Progenitor cell of endocrine pancreas (in vitro differentiated cells): ENCODE measurements around the gene AKR1C3. TPM values are rescaled to one million over a fixed set of nuclear protein-coding genes. Genes with fewer than 3 reads are reported as not detected.
"Not testable (repeated sequence)": the region's sequence is repeated elsewhere in the genome, so short reads cannot be mapped to it uniquely, and the experiment has no call there.

Source experiments
- DNase-seq: peaks from one replicate; pipeline ENCODE4 v3.0.0; 2021; ENCODE audit warnings: low spot score; ENCODE audit not compliant: unreplicated experiment
- H3K27ac Mint-ChIP-seq: 2 replicates; pipeline ENCODE4 v1.8.0; 2021; ENCODE audit warnings: mild to moderate bottlenecking, moderate library complexity, mixed read lengths
- H3K27me3 Mint-ChIP-seq: 2 replicates; pipeline ENCODE4 v1.8.0; 2021; ENCODE audit warnings: mixed read lengths
- H3K36me3 Mint-ChIP-seq: 2 replicates; pipeline ENCODE4 v1.8.0; 2022; ENCODE audit warnings: mixed read lengths; ENCODE audit not compliant: insufficient read depth
- H3K4me1 Mint-ChIP-seq: 2 replicates; pipeline ENCODE4 v1.8.0; 2021; ENCODE audit warnings: low read depth, mixed read lengths
- H3K4me3 Mint-ChIP-seq: 2 replicates; pipeline ENCODE4 v1.8.0; 2021; ENCODE audit warnings: low read depth, mild to moderate bottlenecking, moderate library complexity, mixed read lengths
- H3K9me3 Mint-ChIP-seq: 2 replicates; pipeline ENCODE4 v1.8.0; 2021; ENCODE audit warnings: low read depth, mixed read lengths
- CTCF ChIP-seq: fragments of 200-600 bp; sonication (generic); IDR thresholded peaks from one replicate; pipeline ENCODE4 v1.5.0; 2021; ENCODE audit warnings: antibody characterized with exemption, mild to moderate bottlenecking; ENCODE audit not compliant: unreplicated experiment
- total RNA-seq: library from RNA; stranded (reverse); gene quantifications from 2 replicates; pipeline ENCODE4 v1.2.1, GENCODE V29; 2021

AKR1C3 gene
- total RNA-seq, 1 donor from 2014 or later: 4.6 TPM

- no peak for DNase-seq
- no peak for TF ChIP-seq CTCF
Measured at GRCh38 chr10:5105626-5106025, 11.4 kb downstream of the AKR1C3 start.

DNA sequence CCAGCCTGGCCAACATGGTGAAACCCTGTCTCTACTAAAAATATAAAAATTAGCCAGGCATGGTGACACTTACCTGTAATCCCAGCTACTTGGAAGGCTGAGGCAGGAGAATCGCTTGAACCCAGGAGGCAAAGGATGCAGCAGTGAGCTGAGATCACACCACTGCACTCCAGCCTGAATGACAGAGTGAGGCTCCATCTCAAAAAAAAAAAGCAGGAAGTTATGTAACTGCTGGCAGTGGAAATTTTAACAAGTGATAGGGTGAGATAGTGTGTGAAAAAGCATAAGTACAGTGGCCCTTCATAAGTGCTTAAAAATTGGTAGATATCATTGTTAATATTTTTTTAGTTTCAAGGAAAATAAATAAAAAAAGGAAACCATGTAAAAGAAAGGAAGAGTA, 12.3 kb downstream of the AKR1C3 start:
- H3K4me1 Mint-ChIP-seq: no peaks in the 10 kb centered on the region
- no peak for TF ChIP-seq CTCF
- no peak for DNase-seq
- no peak overlapping the region for H3K27ac Mint-ChIP-seq
- peaks cover 7% of the 10 kb centered on the region for H3K9me3 Mint-ChIP-seq
- no peaks in the 10 kb centered on the region for H3K27me3 Mint-ChIP-seq
- no peaks in the 10 kb centered on the region for H3K36me3 Mint-ChIP-seq
- no peak overlapping the region for H3K4me3 Mint-ChIP-seq

More at GRCh38 chr10:5105626-5106025, 11.4 kb downstream of the AKR1C3 start:
- Mint-ChIP-seq H3K9me3 (peaks cover 5% of the 10 kb centered on the region), H3K4me1 (no peaks in the 10 kb centered on the region), H3K27ac (no peak overlapping the region), H3K36me3 (no peaks in the 10 kb centered on the region), H3K27me3 (no peaks in the 10 kb centered on the region), H3K4me3 (no peak overlapping the region)

DNA sequence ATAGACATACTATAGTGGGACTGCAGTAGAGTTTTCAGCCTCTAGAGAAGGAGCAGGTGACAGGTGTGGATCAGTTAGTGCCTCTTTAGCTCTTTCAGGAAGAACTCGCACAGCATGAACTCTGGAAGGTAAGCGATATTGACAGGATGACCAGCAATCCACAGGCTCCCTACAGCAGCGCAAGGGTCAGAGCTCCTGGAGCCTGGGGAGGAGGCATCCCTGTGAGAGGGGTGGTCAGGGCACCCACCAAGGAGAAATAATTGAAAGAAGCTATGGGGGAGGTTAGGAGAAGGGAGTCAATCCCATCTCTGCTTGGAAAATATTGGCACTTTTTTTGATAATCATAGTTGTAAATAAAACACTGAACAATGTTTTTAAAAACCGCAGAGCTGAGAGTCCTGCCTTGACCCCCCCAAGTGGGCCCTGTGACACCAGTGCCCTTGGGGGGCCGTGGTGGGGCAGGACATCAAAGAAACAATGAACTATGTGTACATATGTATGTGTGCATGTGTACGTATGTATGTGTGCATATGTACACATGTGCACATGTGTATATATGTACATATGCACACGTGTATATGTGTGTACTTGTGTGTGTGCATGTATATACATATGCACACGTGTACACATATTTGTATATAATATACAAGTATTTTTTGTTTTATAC, 13.8 kb downstream of the AKR1C3 start:
- no peak for TF ChIP-seq CTCF
- no peak overlapping the region for H3K4me3 Mint-ChIP-seq
- DNase-seq: no peak
- no peaks in the 10 kb centered on the region for H3K4me1 Mint-ChIP-seq
- no peaks in the 10 kb centered on the region for H3K36me3 Mint-ChIP-seq
- H3K9me3 Mint-ChIP-seq: peaks cover 7% of the 10 kb centered on the region
- H3K27me3 Mint-ChIP-seq: no peaks in the 10 kb centered on the region
- no peak overlapping the region for H3K27ac Mint-ChIP-seq

DNA sequence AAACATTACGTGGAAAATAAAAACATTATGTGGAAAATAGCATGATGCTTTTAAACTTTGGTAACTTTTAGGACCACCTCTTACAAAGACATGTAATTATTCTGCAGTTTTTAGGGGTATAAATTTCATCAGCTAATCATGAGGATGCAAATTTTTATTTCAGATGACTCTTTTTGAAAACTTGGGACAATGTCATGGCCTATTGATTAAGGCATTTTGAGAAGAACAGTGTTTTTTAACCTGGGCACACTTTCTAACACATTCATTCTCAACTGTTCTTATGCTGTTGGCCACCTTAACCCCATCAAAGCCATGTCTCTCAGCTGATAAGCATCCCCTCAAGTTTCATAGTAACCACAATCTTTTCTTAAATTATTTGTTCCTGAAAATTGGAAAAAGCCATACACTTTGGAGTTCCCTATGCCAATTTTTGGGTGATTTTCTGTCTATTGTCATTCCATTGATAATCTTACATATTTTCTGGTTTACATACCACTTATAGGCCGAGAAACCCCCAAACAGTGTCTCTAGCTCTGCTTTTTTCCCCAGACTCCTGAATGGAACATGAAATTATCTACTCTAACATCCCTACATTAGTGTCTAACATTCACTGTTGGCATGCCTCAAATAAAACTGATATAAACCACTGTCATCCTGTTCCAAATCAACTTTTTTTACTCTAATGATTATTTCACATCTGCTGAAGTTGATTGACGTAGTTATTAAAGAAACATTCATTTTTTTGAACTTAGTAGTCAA, 14.6 kb downstream of the AKR1C3 start:
- DNase-seq: no peak
- Mint-ChIP-seq H3K4me1 (no peaks in the 10 kb centered on the region), H3K27ac (no peak overlapping the region), H3K36me3 (no peaks in the 10 kb centered on the region), H3K9me3 (peaks cover 7% of the 10 kb centered on the region), H3K27me3 (no peaks in the 10 kb centered on the region), H3K4me3 (no peak overlapping the region)
- TF ChIP-seq CTCF: no peak

DNA sequence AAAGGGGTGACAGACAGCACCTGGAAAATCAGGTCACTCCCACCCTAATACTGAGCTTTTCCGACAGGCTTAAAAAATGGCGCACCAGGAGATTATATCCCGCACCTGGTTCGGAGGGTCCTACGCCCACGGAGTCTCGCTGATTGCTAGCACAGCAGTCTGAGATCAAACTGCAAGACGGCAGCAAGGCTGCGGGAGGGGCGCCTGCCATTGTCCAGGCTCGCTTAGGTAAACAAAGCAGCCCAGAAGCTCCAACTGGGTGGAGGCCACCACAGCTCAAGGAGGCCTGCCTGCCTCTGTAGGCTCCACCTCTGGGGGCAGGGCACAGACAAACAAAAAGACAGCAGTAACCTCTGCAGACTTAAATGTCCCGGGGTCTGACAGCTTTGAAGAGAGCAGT, 15.6 kb downstream of the AKR1C3 start:
- not testable (repeated sequence) for H3K27ac Mint-ChIP-seq, H3K36me3 Mint-ChIP-seq, H3K27me3 Mint-ChIP-seq, H3K4me1 Mint-ChIP-seq, DNase-seq, H3K4me3 Mint-ChIP-seq
- peaks cover 11% of the 10 kb centered on the region for H3K9me3 Mint-ChIP-seq
